Renal cortical epithelial cell (primary cell): Measurements from ENCODE around the gene SLCO4A1. TPM values are rescaled to one million over a fixed set of nuclear protein-coding genes. Genes with fewer than 3 reads are reported as not detected.

Experiments
- DNase-seq: peaks from one replicate; pipeline ENCODE4 v3.0.0-alpha.2; 2011; ENCODE audit warnings: low read depth
- total RNA-seq: library from RNA; depleted of rRNA; stranded (reverse); fragments of >200 nt; gene quantifications from 2 replicates; pipeline ENCODE4 v1.2.3, GENCODE V29; 2014

The SLCO4A1 gene
- total RNA-seq, 1 donor from 2014 or later, result 6.1 TPM

- no peak for DNase-seq
Observed at GRCh38 chr20:62637521-62638054, 4.7 kb upstream of the SLCO4A1 start.

GRCh38 chr20:62638055-62638570 is 4.2 kb upstream of the SLCO4A1 start:
- no peak for DNase-seq

GRCh38 chr20:62638679-62639406 is 3.5 kb upstream of the SLCO4A1 start:
- no peak for DNase-seq

- no peak for DNase-seq
Observed at GRCh38 chr20:62639765-62640164, 2.5 kb upstream of the SLCO4A1 start.

- DNase-seq, result no peak
Observed at GRCh38 chr20:62640870-62641269, 1.4 kb upstream of the SLCO4A1 start.

- DNase-seq, result no peak
Observed at GRCh38 chr20:62641321-62642050, 817 bp upstream of the SLCO4A1 start.

GRCh38 chr20:62642666-62643520 is 590 bp downstream of the SLCO4A1 start:
- DNase-seq, result no peak

- DNase-seq, result no peak
Observed at GRCh38 chr20:62643521-62644043, 1.3 kb downstream of the SLCO4A1 start.

- DNase-seq, result no peak
Observed at GRCh38 chr20:62644044-62644795, 1.9 kb downstream of the SLCO4A1 start.

GRCh38 chr20:62644802-62645496 is 2.6 kb downstream of the SLCO4A1 start:
- DNase-seq, result no peak

GRCh38 chr20:62645613-62646012 is 3.3 kb downstream of the SLCO4A1 start:
- no peak for DNase-seq

GRCh38 chr20:62646851-62647520 is 4.7 kb downstream of the SLCO4A1 start:
- DNase-seq, result no peak

- DNase-seq, result no peak
Observed at GRCh38 chr20:62647521-62648317, 5.4 kb downstream of the SLCO4A1 start.

- DNase-seq, result no peak
Observed at GRCh38 chr20:62648318-62648995, 6.2 kb downstream of the SLCO4A1 start.

GRCh38 chr20:62649140-62649539 is 6.8 kb downstream of the SLCO4A1 start:
- DNase-seq, result no peak

GRCh38 chr20:62650551-62651284 is 8.4 kb downstream of the SLCO4A1 start:
- DNase-seq, result no peak

- DNase-seq, result no peak
Observed at GRCh38 chr20:62651285-62652021, 9.2 kb downstream of the SLCO4A1 start.
